GM21528 (cell line): ENCODE data around the gene LHX2.

Source experiments
- ATAC-seq: cut with Tn5 transposase; IDR thresholded peaks from one replicate; pipeline ENCODE4 v1.9.1; 2021; ENCODE audit warnings: mild to moderate bottlenecking, moderate library complexity; ENCODE audit not compliant: unreplicated experiment, low FRiP score

LHX2 gene

DNA sequence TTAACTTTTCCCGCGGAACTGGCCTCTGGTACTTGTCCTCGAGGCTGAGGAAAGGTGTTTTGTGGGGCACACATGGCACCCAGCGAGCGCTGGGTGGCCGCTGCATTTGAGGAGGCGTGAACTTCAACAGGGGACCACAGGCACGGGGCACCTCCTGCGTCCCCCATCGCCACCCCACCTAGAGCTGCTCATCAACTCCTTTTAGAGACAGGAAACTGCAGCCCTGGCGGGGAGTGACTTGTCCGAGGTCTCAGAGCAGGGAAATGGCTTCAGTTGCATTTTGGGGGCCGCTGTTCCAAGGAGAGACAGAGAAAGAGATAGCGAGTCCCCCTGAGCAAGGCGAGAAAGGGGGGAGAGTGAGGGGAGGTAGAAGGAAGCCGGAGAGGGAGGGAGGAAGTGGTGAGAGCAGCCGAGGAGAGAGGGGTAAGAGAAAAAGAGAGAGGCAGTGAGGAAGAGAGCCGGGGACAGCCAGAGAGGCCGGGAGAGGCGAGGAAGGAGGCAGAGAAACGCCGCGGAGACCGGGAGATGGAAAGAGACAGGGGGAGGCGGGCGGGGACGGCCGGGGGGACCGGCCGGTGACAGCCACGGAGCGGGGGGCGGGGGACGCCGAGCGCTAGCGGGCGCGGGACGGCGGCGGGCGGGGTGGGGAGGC, 12.5 kb upstream of the LHX2 start:
- no peak for ATAC-seq

GRCh38 chr9:123999661-124000060, 11.9 kb upstream of the LHX2 start:
- ATAC-seq, result no peak

DNA sequence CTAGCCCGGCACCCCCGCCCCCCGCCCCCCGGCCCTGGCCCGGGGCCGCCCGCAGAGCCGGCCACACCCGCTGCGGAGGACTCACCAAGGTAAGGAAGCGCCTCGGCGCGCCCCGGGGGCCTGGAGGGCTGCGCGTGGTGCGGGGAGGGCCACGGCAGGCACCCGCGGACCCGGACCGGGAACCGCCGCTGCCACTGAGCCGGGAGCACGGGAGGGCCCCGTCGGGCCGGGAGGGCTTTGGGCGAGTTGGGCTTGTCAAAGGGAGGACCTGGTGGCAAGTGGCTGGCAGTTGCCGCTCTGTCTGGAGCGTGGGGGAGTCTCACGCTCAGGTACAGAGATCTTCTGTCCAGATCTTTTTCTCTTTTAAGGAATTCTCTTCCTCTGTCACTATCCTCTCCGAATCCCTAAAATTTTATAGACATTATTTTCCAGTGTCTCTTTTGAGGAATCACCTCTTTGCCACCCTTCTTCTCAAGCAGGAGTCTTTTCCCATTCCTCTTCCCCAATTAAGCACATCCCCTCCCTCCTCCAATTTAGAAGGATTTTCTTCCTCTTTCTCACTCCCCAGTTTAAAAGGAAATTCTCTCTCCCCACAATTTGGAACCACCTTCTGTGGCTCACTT, 11.3 kb upstream of the LHX2 start:
- no peak for ATAC-seq

DNA sequence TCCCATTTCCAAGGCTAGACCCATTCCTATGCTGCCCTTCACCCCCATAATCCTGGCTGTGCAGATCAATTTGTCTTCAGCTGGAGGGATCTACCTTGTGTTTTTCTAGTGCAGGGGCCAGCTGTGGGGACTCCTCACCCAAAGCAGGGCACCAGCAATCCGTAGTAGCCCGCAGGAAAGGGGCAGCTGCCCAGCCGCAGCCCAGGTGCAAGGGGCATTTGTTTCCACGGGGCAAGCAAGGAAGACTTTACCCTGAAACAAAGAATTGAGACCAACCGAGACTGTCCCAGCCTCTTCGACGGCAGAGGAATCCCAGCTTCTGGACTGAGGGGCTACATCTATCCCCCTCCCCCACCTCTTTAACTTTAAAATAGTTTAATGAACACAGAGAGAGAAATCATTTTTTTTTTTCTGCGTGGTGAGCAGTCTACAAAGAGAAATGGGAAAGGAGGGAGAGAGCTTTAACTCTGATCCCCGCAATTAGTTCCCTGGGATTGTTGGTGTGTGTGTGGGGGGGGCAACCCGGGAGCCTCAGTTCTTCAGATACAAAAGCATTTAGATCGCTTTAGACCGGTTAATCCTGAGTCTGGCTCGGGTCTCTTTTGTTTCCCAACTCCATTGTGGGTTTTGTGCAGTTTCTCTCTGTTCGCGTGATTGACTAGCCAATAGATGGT, 10.6 kb upstream of the LHX2 start:
- no peak for ATAC-seq

GRCh38 chr9:124001458-124001799, 10.1 kb upstream of the LHX2 start:
- ATAC-seq, result no peak

DNA sequence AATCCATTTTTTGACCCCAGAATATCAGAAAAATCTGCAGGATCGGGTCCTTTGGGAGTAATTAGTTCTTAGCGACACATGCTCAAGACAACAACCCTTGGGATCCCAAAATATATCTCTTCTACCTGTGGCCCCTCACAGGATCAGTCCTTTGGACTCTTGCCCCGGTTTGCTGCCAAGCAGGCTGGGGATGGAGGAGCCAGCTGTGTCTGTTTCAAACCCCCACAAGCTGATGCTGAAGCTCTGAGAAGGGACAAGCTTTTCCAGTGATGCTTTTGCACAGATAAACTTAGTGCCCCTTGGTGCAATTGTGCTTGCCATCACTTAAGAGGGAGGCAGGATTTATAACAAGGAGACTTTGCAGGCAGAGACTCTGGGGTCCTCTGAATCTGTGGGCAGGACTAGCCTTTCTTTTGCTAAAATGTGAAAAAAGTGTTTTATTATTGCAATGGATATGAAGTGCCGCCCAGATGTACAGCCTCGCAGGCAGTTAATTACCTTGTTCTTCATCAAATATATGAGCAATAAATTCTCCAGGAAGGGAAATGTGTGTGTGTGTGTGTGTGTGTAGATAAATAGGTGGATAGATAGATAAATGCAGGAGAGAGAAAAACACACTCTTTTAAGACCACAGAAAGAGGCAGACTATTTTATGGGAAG, 9.6 kb upstream of the LHX2 start:
- ATAC-seq, result no peak

- ATAC-seq, result no peak
Observed at GRCh38 chr9:124003636-124004349, 7.8 kb upstream of the LHX2 start.

- ATAC-seq, result no peak
Observed at GRCh38 chr9:124004593-124004992, 7.0 kb upstream of the LHX2 start.

GRCh38 chr9:124005029-124005771, 6.4 kb upstream of the LHX2 start:
- no peak for ATAC-seq

DNA sequence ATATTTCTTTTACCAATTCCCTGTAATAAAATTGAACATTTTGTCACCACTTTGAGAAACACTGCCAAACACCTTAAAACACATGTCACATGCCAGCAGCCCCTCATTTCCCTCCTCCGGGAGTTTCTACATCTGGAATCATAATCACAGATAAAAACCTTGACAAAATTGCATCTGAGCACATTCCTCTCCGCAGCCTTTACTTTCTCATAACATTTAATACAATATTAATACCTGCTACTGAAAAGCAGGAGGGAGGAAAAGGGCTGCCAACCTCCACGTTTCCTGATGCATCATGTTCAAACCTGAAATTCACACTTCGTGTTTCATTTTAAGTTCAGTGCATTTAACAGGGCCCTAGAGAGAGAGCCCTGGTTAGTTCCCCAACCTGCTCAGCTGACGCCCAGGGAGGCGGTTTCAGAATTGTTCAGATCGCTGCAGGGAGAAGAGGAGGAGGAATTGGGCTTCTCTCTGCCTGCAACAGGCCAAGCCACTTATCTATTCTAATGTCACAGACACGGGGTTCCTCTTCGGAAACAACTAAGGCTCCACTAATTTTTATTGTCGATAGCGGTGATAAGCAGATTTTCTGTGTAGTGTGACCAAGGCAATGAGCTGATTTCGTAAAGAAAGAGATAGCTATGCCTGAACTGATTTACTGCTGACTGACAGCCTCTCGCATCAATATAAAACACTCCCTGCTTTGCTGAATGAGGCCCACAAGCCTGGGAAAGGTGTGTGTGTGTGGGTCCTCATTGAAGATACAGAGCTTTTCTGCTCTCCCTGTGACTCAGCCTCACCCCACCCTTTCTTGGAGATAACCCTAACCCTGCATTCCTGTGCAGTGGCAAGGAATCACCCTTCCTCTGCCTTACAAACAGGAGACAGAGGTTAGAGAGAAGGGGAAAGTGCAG, 4.9 kb upstream of the LHX2 start:
- ATAC-seq, result no peak

DNA sequence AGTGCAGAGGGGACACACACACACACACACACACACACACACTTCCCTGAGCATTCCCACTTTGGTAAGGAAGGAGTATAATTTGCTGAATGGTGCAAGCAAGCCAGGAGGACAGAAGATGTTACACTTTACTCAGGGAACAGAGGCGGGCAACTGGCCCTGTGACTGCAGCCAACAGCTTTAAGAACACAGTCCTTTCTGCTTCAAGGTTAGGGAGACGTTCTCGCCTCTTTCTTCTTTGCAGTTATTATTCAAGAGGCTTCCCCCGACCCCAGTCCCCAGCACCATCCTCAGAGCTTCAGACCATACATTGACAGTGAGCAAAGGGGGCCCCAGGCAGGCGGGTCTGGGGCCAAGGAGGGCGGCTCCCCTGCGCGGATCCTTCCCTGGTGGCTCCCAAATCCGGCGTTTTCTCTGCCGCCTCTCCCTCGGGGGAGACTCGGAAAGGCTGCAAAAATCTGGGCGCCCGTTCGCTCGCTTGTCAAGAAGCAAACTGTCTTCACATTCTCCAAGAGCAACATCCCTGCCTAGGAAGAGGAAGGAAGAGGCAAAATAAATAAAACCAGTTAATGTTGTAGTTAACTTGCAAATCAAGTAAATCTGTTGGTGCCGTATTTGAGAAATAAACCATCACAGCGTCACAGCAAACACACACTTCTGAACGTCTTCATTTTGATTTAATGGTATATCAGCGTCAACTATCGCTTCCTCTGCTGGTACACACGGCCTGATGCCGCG, 3.8 kb upstream of the LHX2 start:
- ATAC-seq, result no peak

GRCh38 chr9:124008303-124008693, 3.3 kb upstream of the LHX2 start:
- no peak for ATAC-seq

DNA sequence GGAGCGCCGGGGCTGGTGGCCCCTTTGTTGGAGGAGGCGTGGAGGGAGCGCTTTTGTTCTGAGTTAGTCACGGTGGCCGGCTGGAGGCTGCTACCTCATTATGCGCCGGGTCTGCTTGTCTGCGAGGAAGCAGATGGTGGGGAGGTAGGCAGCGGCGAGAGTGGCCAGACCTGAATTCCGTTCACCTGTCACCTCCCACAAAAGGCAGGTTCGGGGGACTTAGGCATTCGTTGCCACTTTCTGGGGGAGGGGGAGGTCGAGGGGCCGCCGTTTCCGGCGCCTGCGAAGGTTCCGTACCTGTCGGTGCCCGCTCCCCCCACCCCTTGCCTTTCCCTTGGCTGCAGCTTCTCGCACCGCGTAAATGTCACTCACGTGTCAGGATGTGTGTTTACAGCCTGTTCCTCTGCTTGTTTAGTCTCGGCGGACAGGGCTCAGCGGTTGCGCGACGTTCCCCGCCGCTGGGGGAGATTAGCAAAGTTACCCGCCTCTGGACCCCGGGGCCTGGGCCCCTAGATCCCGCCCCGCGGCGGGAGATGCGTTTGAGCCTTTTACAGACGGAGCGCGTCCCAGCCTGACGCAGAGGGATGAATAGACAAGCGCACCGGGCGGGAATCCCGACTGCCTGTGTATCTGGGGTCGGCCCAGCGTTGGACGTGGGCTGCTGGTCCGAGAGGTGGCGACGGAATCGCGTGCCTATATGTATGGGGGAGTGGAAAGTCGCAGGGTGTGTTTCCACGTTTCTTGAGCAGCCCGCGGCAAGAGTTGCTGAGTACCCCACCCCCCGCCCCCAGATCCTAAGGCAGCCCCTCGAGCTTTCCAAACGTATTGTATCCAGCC, 2.7 kb upstream of the LHX2 start:
- no peak for ATAC-seq

DNA sequence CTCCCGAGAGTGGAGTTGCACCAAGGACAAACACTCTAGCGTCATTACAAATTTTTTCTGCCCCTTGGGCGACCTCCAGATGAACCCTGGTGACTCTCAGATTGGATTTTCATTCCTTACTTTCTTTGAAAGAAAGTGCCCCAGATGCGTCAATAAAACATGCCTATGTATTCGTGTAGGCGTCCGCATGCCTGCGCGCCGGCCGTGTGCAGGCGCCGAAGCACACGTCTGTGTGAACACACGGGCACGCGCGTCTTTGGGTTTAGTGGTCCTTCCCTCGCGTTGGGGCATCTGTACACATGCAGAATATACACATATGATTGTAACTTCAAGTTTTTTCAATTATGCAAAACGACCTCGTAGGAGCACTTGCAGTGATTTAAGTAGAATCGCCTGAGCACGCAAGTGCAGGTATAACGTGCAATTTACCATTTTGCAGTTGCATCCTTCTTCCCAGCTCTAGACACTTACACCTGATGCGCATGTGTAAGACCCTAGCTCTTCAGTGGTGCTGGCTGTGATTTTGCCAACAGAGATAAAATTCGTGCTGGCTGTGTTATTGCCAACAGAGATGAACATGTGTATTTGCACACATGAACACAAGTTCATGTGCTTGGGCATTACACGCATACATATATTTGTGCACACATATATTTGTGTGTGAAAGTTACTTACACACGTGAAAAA, 1.9 kb upstream of the LHX2 start:
- ATAC-seq, result no peak

GRCh38 chr9:124010303-124010664, 1.3 kb upstream of the LHX2 start:
- ATAC-seq, result no peak

GRCh38 chr9:124010665-124011321, 775 bp upstream of the LHX2 start:
- ATAC-seq, result no peak
